Natural killer cell (primary cell): Measurements from ENCODE around the gene GLP2R. TPM values are rescaled to one million over a fixed set of nuclear protein-coding genes. Genes with fewer than 3 reads are reported as not detected.

Experiments
- ATAC-seq, 3 donors: fragments of 150-1000 bp in 2 of 3; fragments of 200-7000 bp in 1 of 3; cut with Tn5 transposase; 1 replicate in 1 of 3; 2 replicates in 2 of 3; pipeline ENCODE4 v1.10.0; 2021; ENCODE audit warnings: mild to moderate bottlenecking in 2 of 3, moderate library complexity in 2 of 3
- DNase-seq, 2 donors: peaks; one replicate each; pipeline versions ENCODE4 v3.0.0 to v3.0.0-alpha.2; 2013 to 2021; ENCODE audit warnings: mixed read lengths in 1 of 2
- H3K27ac ChIP-seq: one replicate; pipeline ENCODE4 v1.5.1; 2013; ENCODE audit warnings: mild to moderate bottlenecking, low read length
- H3K27me3 ChIP-seq: one replicate; pipeline ENCODE4 v1.6.1; 2013; ENCODE audit warnings: low read length; ENCODE audit not compliant: control insufficient read depth, insufficient read depth
- H3K36me3 ChIP-seq: one replicate; pipeline ENCODE4 v1.6.1; 2013; ENCODE audit warnings: low read length; ENCODE audit not compliant: control insufficient read depth, insufficient read depth
- H3K4me1 ChIP-seq: one replicate; pipeline ENCODE4 v1.6.1; 2013; ENCODE audit warnings: low read length; ENCODE audit not compliant: control insufficient read depth, insufficient read depth
- H3K4me3 ChIP-seq: one replicate; pipeline ENCODE4 v1.5.1; 2013; ENCODE audit warnings: low read length
- H3K9me3 ChIP-seq: one replicate; pipeline ENCODE4 v1.6.1; 2013; ENCODE audit warnings: low read length; ENCODE audit not compliant: control insufficient read depth, insufficient read depth
- H3K27ac Mint-ChIP-seq, 2 donors: one replicate each; pipeline ENCODE4 v1.8.0; 2022; ENCODE audit warnings: mild to moderate bottlenecking in 2 of 2, mixed read lengths in 2 of 2, moderate library complexity in 1 of 2
- H3K27me3 Mint-ChIP-seq, 2 donors: one replicate each; pipeline ENCODE4 v1.8.0; 2022; ENCODE audit warnings: low read depth in 2 of 2, mixed read lengths in 2 of 2
- H3K36me3 Mint-ChIP-seq: one replicate; pipeline ENCODE4 v1.8.0; 2022; ENCODE audit warnings: mixed read lengths
- H3K4me1 Mint-ChIP-seq, 2 donors: one replicate each; pipeline ENCODE4 v1.8.0; 2022; ENCODE audit warnings: mixed read lengths in 2 of 2
- H3K4me3 Mint-ChIP-seq: one replicate; pipeline ENCODE4 v1.8.0; 2022; ENCODE audit warnings: mild to moderate bottlenecking, moderate library complexity, mixed read lengths
- H3K9me3 Mint-ChIP-seq, 2 donors: one replicate each; pipeline ENCODE4 v1.8.0; 2022; ENCODE audit warnings: mixed read lengths in 2 of 2
- CTCF ChIP-seq: fragments of 200-600 bp; IDR thresholded peaks from one replicate; pipeline ENCODE4 v1.8.0; 2022; ENCODE audit warnings: antibody characterized with exemption
- WGBS: methylation state at CpG from one replicate; pipeline ENCODE4 v1.1.7; 2013; ENCODE audit warnings: missing lambda C conversion rate; ENCODE audit not compliant: insufficient coverage; 5-methylcytosine and 5-hydroxymethylcytosine counted together
- intact Hi-C: fragments of 100-400 bp; cut with micrococcal nuclease; formaldehyde crosslinking; loops from one replicate; pipeline ENCODE4 v1.14.2; 2022
- total RNA-seq, 4 donors: library from RNA; stranded (reverse); fragments of 120-200 nt in 1 of 4; gene quantifications; one replicate each; pipeline versions ENCODE4 v1.2.3 to v1.2.4, GENCODE V29; 2013 to 2022

GLP2R gene
- total RNA-seq, 3 donors from 2014 or later (not counting 1 experiment from before 2014, with no cell fraction given) = not detected

- H3K4me3 ChIP-seq = no peak overlapping the region
- Mint-ChIP-seq H3K36me3 (peaks cover 12% of the 10 kb centered on the region), H3K27ac (no peak overlapping the region)
Observed at GRCh38 chr17:9878356-9878755, 52.6 kb downstream of the GLP2R start.

GRCh38 chr17:9878786-9879525 lies 53.2 kb downstream of the GLP2R start:
- Histone ChIP-seq H3K4me1 (no peaks in the 10 kb centered on the region), H3K27ac (no peak overlapping the region), H3K27me3 (no peaks in the 10 kb centered on the region), H3K4me3 (no peak overlapping the region), H3K36me3 (no peaks in the 10 kb centered on the region), H3K9me3 (no peaks in the 10 kb centered on the region)
- H3K36me3 Mint-ChIP-seq = peaks cover 16% of the 10 kb centered on the region
- intact Hi-C loops = no loop called here
- peaks cover 5 to 7% of the 10 kb centered on the region in 2 donors for H3K9me3 Mint-ChIP-seq
- no peak for ATAC-seq
- H3K4me3 Mint-ChIP-seq = no peak overlapping the region
- H3K27me3 Mint-ChIP-seq = peaks cover 6 to 29% of the 10 kb centered on the region in 2 donors
- H3K4me1 Mint-ChIP-seq = no peaks in the 10 kb centered on the region
- TF ChIP-seq CTCF = no peak
- DNase-seq = no peak
- 95% methylated on average over 6 of the region's 8 CpGs for WGBS
- H3K27ac Mint-ChIP-seq = no peak overlapping the region

More at GRCh38 chr17:9878356-9878755, 52.6 kb downstream of the GLP2R start:
- intact Hi-C loops = no loop called here
- no peak overlapping the region for H3K27ac ChIP-seq
- H3K4me1 ChIP-seq = no peaks in the 10 kb centered on the region
- H3K36me3 ChIP-seq = no peaks in the 10 kb centered on the region
- no peak overlapping the region for H3K4me3 Mint-ChIP-seq
- no peaks in the 10 kb centered on the region for H3K4me1 Mint-ChIP-seq
- WGBS = 66% methylated on average over 3 of the region's 3 CpGs
- ATAC-seq = no peak
- peaks cover 4 to 5% of the 10 kb centered on the region in 2 donors for H3K9me3 Mint-ChIP-seq
- DNase-seq = no peak
- no peak for TF ChIP-seq CTCF
- H3K9me3 ChIP-seq = no peaks in the 10 kb centered on the region
- no peaks in the 10 kb centered on the region for H3K27me3 ChIP-seq
- H3K27me3 Mint-ChIP-seq = peaks cover 6 to 27% of the 10 kb centered on the region in 2 donors

GRCh38 chr17:9880582-9880999 lies 54.9 kb downstream of the GLP2R start:
- Mint-ChIP-seq H3K4me1 (no peaks in the 10 kb centered on the region), H3K27ac (no peak overlapping the region), H3K36me3 (peaks cover 16% of the 10 kb centered on the region), H3K27me3 (peaks cover 6 to 20% of the 10 kb centered on the region in 2 donors), H3K9me3 (peaks cover 5 to 7% of the 10 kb centered on the region in 2 donors), H3K4me3 (no peak overlapping the region)
- Histone ChIP-seq H3K4me1 (no peaks in the 10 kb centered on the region), H3K9me3 (no peaks in the 10 kb centered on the region), H3K27ac (no peak overlapping the region), H3K4me3 (no peak overlapping the region), H3K27me3 (no peaks in the 10 kb centered on the region), H3K36me3 (no peaks in the 10 kb centered on the region)
- intact Hi-C loops = no loop called here
- no peak for TF ChIP-seq CTCF
- ATAC-seq (no peak), DNase-seq (no peak)
- WGBS = 75% methylated on average over 3 of the region's 3 CpGs

- TF ChIP-seq CTCF = no peak
- Histone ChIP-seq H3K27me3 (no peaks in the 10 kb centered on the region), H3K4me3 (no peak overlapping the region), H3K36me3 (no peaks in the 10 kb centered on the region), H3K27ac (no peak overlapping the region), H3K9me3 (no peaks in the 10 kb centered on the region), H3K4me1 (no peaks in the 10 kb centered on the region)
- intact Hi-C loops = no loop called here
- H3K9me3 Mint-ChIP-seq = peaks cover 5 to 7% of the 10 kb centered on the region in 2 donors
- DNase-seq = no peak
- H3K4me3 Mint-ChIP-seq = no peak overlapping the region
- H3K36me3 Mint-ChIP-seq = peaks cover 16% of the 10 kb centered on the region
- no peak overlapping the region for H3K27ac Mint-ChIP-seq
- ATAC-seq = no peak
- peaks cover 6 to 15% of the 10 kb centered on the region in 2 donors for H3K27me3 Mint-ChIP-seq
- H3K4me1 Mint-ChIP-seq = no peaks in the 10 kb centered on the region
Observed at GRCh38 chr17:9883451-9883850, 57.7 kb downstream of the GLP2R start.
